ENCODE results near the gene APLP2. TPM values are rescaled to one million over a fixed set of nuclear protein-coding genes. Genes with fewer than 3 reads are reported as not detected.

The APLP2 gene
- polyA plus RNA-seq, 3 donors: 486 to 622 (median 591) TPM

GRCh38 chr11:130076778-130077481 is 7.2 kb downstream of the APLP2 start:
- Histone ChIP-seq H3K27me3 (ENCODE audit: control insufficient read depth in 2 of 2, insufficient read depth in 2 of 2, low read length in 2 of 2) (no peaks in the 10 kb centered on the region), H3K9me3 (replicated peaks in 1 of 2; ENCODE audit: control insufficient read depth in 1 of 2, insufficient read depth in 1 of 2, low read length in 2 of 2) (no peaks in the 10 kb centered on the region), H2AFZ (ENCODE audit: insufficient read depth, low read depth, low read length, poor library complexity, severe bottlenecking) (no peak overlapping the region), H3K9ac (ENCODE audit: insufficient read depth, low read length, poor library complexity, severe bottlenecking) (no peak overlapping the region), H3K36me3 (replicated peaks in 1 of 2; ENCODE audit: control insufficient read depth in 1 of 2, insufficient read depth in 2 of 2, low read length in 2 of 2) (peaks cover 0 to 16% of the 10 kb centered on the region in 2 donors), H3K27ac (ENCODE audit: low read depth in 1 of 2, low read length in 2 of 2) (peak overlapping the region; percentile 23 to 68), H3K4me3 (replicated peaks in 1 of 3; ENCODE audit: low read depth in 2 of 3, low read length in 3 of 3) (no peak overlapping the region), H4K20me1 (ENCODE audit: insufficient read depth, low read length) (peaks cover 100% of the 10 kb centered on the region), H3K4me2 (replicated peaks; ENCODE audit: extremely low read depth, low read length, poor library complexity, severe bottlenecking) (peak overlapping the region; percentile 13), H3K79me2 (ENCODE audit: insufficient read depth, low read length) (peaks cover 100% of the 10 kb centered on the region), H3K4me1 (ENCODE audit: control insufficient read depth in 1 of 2, insufficient read depth in 2 of 2, low read length in 2 of 2) (peaks cover 48 to 64% of the 10 kb centered on the region in 2 donors)
- H3K27ac Mint-ChIP-seq: peak overlapping the region; percentile 8 to 79 (median 71)
- H3K36me3 Mint-ChIP-seq: peaks cover 20 to 44% of the 10 kb centered on the region in 2 donors
- H3K9me3 Mint-ChIP-seq: no peaks in the 10 kb centered on the region
- DNase-seq: no peak
- no peak for TF ChIP-seq CTCF (IDR thresholded peaks at IDR 0.05)
- H3K4me3 Mint-ChIP-seq: peak overlapping the region in 1 of 2 donors; percentile 43
- peaks cover 73% of the 10 kb centered on the region for H3K4me1 Mint-ChIP-seq
- H3K27me3 Mint-ChIP-seq (ENCODE audit: low read depth in 3 of 3): no peaks in the 10 kb centered on the region
- WGBS (ENCODE audit: insufficient coverage): 92% methylated on average over 2 of the region's 4 CpGs
- intact Hi-C loops (cut with micrococcal nuclease): no loop called here

- TF ChIP-seq CTCF (IDR thresholded peaks at IDR 0.05): no peak
- Histone ChIP-seq H2AFZ (ENCODE audit: insufficient read depth, low read depth, low read length, poor library complexity, severe bottlenecking) (no peak overlapping the region), H3K27ac (ENCODE audit: low read depth in 1 of 2, low read length in 2 of 2) (peak overlapping the region in 1 of 2 donors; percentile 68), H3K4me1 (ENCODE audit: control insufficient read depth in 1 of 2, insufficient read depth in 2 of 2, low read length in 2 of 2) (peaks cover 40 to 63% of the 10 kb centered on the region in 2 donors), H3K4me3 (replicated peaks in 1 of 3; ENCODE audit: low read depth in 2 of 3, low read length in 3 of 3) (no peak overlapping the region), H3K9ac (ENCODE audit: insufficient read depth, low read length, poor library complexity, severe bottlenecking) (no peak overlapping the region), H3K27me3 (ENCODE audit: control insufficient read depth in 2 of 2, insufficient read depth in 2 of 2, low read length in 2 of 2) (no peaks in the 10 kb centered on the region), H3K36me3 (replicated peaks in 1 of 2; ENCODE audit: control insufficient read depth in 1 of 2, insufficient read depth in 2 of 2, low read length in 2 of 2) (peaks cover 2 to 23% of the 10 kb centered on the region in 2 donors), H3K79me2 (ENCODE audit: insufficient read depth, low read length) (peaks cover 100% of the 10 kb centered on the region), H3K4me2 (replicated peaks; ENCODE audit: extremely low read depth, low read length, poor library complexity, severe bottlenecking) (peak overlapping the region; percentile 2), H4K20me1 (ENCODE audit: insufficient read depth, low read length) (peaks cover 100% of the 10 kb centered on the region), H3K9me3 (replicated peaks in 1 of 2; ENCODE audit: control insufficient read depth in 1 of 2, insufficient read depth in 1 of 2, low read length in 2 of 2) (no peaks in the 10 kb centered on the region)
- Mint-ChIP-seq H3K36me3 (peaks cover 24 to 50% of the 10 kb centered on the region in 2 donors), H3K4me3 (no peak overlapping the region), H3K9me3 (no peaks in the 10 kb centered on the region), H3K27ac (peak overlapping the region in 5 of 7 donors; percentile 22 to 71 (median 60)), H3K4me1 (peaks cover 73% of the 10 kb centered on the region), H3K27me3 (ENCODE audit: low read depth in 3 of 3) (no peaks in the 10 kb centered on the region)
- intact Hi-C loops (cut with micrococcal nuclease): no loop called here
- DNase-seq: no peak
These were observed 8.0 kb downstream of the APLP2 start for GRCh38 chr11:130077671-130078070.
